Sigmoid colon (tissue), 7 donors: ENCODE data around the gene DDR2. TPM values are rescaled to one million over a fixed set of nuclear protein-coding genes. Genes with fewer than 3 reads are reported as not detected.
A peak's percentile ranks its signal among the peaks of the same experiment; 100 is the strongest.

Experiments
- DNase-seq: peaks from one replicate; pipeline ENCODE4 v3.0.0-alpha.2; 2019
- H3K27ac ChIP-seq, 4 donors: fragments of 200-600 bp; sonication (generic); one replicate each; pipeline ENCODE4 v1.5.1; 2016 to 2019; ENCODE audit warnings: mild to moderate bottlenecking in 1 of 4
- H3K27me3 ChIP-seq, 3 donors: fragments of 200-600 bp; sonication (generic); one replicate each; pipeline ENCODE4 v1.5.1; 2019; ENCODE audit warnings: mild to moderate bottlenecking in 1 of 3
- H3K36me3 ChIP-seq, 4 donors: fragments of 200-600 bp; sonication (generic); one replicate each; pipeline ENCODE4 v1.5.1; 2016 to 2019
- H3K4me1 ChIP-seq, 4 donors: fragments of 200-600 bp; sonication (generic); one replicate each; pipeline ENCODE4 v1.5.1; 2017 to 2019
- H3K4me3 ChIP-seq, 4 donors: fragments of 200-600 bp; sonication (generic); one replicate each; pipeline ENCODE4 v1.5.1; 2017 to 2019; ENCODE audit warnings: mild to moderate bottlenecking in 2 of 4, moderate library complexity in 1 of 4
- H3K9me3 ChIP-seq, 4 donors: fragments of 200-600 bp in 3 of 4; sonication (generic) in 3 of 4; one replicate each; pipeline versions ENCODE4 v1.5.1 to v1.6.1; 2013 to 2019
- CTCF ChIP-seq, 4 experiments: fragments of 450-650 bp in 3 of 4; fragments of 200-600 bp in 1 of 4; IDR thresholded peaks; one replicate each; pipeline ENCODE4 v1.5.1; 2016 to 2019; ENCODE audit warnings: antibody characterized with exemption in 4 of 4, mild to moderate bottlenecking in 3 of 4, moderate library complexity in 2 of 4
- EP300 ChIP-seq, 4 donors: sonication (generic); formaldehyde crosslinking; IDR thresholded peaks; one replicate each; pipeline ENCODE4 v1.6.1; 2017; ENCODE audit warnings: antibody characterized with exemption in 4 of 4
- POLR2A ChIP-seq, 2 donors: fragments of 450-650 bp; IDR thresholded peaks; one replicate each; pipeline ENCODE4 v1.6.1; 2016; ENCODE audit warnings: antibody characterized with exemption in 2 of 2, mild to moderate bottlenecking in 2 of 2, moderate library complexity in 2 of 2
- POLR2AphosphoS5 ChIP-seq, 4 donors: sonication (generic); formaldehyde crosslinking; IDR thresholded peaks; one replicate each; pipeline ENCODE4 v1.6.1; 2017; ENCODE audit warnings: antibody characterized with exemption in 4 of 4
- WGBS, 2 donors: extraction: QIAGEN DNeasy Blood & Tissue Kit; methylation state at CpG; one replicate each; pipeline ENCODE4 v1.1.7; 2013; 5-methylcytosine and 5-hydroxymethylcytosine counted together
- intact Hi-C: fragments of 100-400 bp; cut with DNase I; formaldehyde crosslinking; loops from one replicate; pipeline ENCODE4 v1.15.1; 2023
- polyA plus RNA-seq, 3 donors: library from polyadenylated mRNA; stranded (reverse); fragments of 200-250 nt; gene quantifications; one replicate each; pipeline ENCODE4 v1.2.3, GENCODE V29; 2013
- total RNA-seq, 4 donors: library from RNA; depleted of rRNA; stranded (reverse); fragments of >200 nt; gene quantifications; one replicate each; pipeline ENCODE4 v1.1.0, GENCODE V29; 2016
- donor health status: healthy with polysubstance abuse.
- donor health status: Bipolar disorder and iron deficiency.
- donor health status: healthy.

DDR2 gene
- total and polyA plus RNA-seq, 7 donors, result 3.5 to 236 (median 150) TPM

GRCh38 chr1:162719678-162720077, 87.4 kb downstream of the DDR2 start:
- Histone ChIP-seq H3K27me3 (no peaks in the 10 kb centered on the region), H3K4me3 (no peak overlapping the region), H3K9me3 (no peaks in the 10 kb centered on the region), H3K4me1 (peaks cover 0 to 82% (median 36%) of the 10 kb centered on the region in 4 donors), H3K36me3 (no peaks in the 10 kb centered on the region), H3K27ac (peak overlapping the region in 3 of 4 donors; percentile 9 to 79 (median 14))
- intact Hi-C loops, result no loop called here
- TF ChIP-seq POLR2AphosphoS5 (IDR thresholded peaks at IDR 0.05), result peak in 2 of 4 donors; percentile 21 to 44
- TF ChIP-seq POLR2A (IDR thresholded peaks at IDR 0.05), result no peak
- TF ChIP-seq CTCF (IDR thresholded peaks at IDR 0.05), result no peak
- WGBS, 2 donors, result 52 to 58% methylated on average over 1 of the region's 1 CpG
- no peak for DNase-seq

- no peak for DNase-seq
- 85 to 88% methylated on average over 1 of the region's 1 CpG for WGBS, 2 donors
- H3K4me1 ChIP-seq, result peaks cover 0 to 71% (median 33%) of the 10 kb centered on the region in 4 donors
Measured at GRCh38 chr1:162720996-162721395, 88.7 kb downstream of the DDR2 start.

GRCh38 chr1:162721471-162721870, 89.2 kb downstream of the DDR2 start:
- H3K4me1 ChIP-seq, result peaks cover 0 to 66% (median 28%) of the 10 kb centered on the region in 4 donors
- no peak for TF ChIP-seq POLR2A (IDR thresholded peaks at IDR 0.05)
- TF ChIP-seq CTCF (IDR thresholded peaks at IDR 0.05), result no peak
- TF ChIP-seq EP300 (IDR thresholded peaks at IDR 0.05), result no peak
- TF ChIP-seq POLR2AphosphoS5 (IDR thresholded peaks at IDR 0.05), result no peak
- H3K27ac ChIP-seq, result peak overlapping the region in 2 of 4 donors; percentile 20 to 79
- intact Hi-C loops, result no loop called here
- no peak overlapping the region for H3K4me3 ChIP-seq
- no peak for DNase-seq
- no peaks in the 10 kb centered on the region for H3K27me3 ChIP-seq
- no peaks in the 10 kb centered on the region for H3K9me3 ChIP-seq
- no peaks in the 10 kb centered on the region for H3K36me3 ChIP-seq

More at GRCh38 chr1:162720996-162721395, 88.7 kb downstream of the DDR2 start:
- no peak for TF ChIP-seq POLR2A (IDR thresholded peaks at IDR 0.05)
- Histone ChIP-seq H3K36me3 (no peaks in the 10 kb centered on the region), H3K4me3 (no peak overlapping the region), H3K27ac (peak overlapping the region in 2 of 4 donors; percentile 20 to 79), H3K27me3 (no peaks in the 10 kb centered on the region), H3K9me3 (no peaks in the 10 kb centered on the region)
- intact Hi-C loops, result no loop called here

- Histone ChIP-seq H3K27ac (peak overlapping the region in 1 of 4 donors; percentile 79), H3K9me3 (no peaks in the 10 kb centered on the region), H3K4me1 (peaks cover 0 to 61% (median 23%) of the 10 kb centered on the region in 4 donors), H3K36me3 (no peaks in the 10 kb centered on the region), H3K27me3 (no peaks in the 10 kb centered on the region), H3K4me3 (no peak overlapping the region)
- DNase-seq, result no peak
- 89 to 94% methylated on average over 3 of the region's 3 CpGs for WGBS, 2 donors
- TF ChIP-seq CTCF (IDR thresholded peaks at IDR 0.05) (no peak), POLR2A (IDR thresholded peaks at IDR 0.05) (no peak), EP300 (IDR thresholded peaks at IDR 0.05) (no peak), POLR2AphosphoS5 (IDR thresholded peaks at IDR 0.05) (no peak)
- intact Hi-C loops, result no loop called here
Measured at GRCh38 chr1:162722036-162722435, 89.8 kb downstream of the DDR2 start.

- no peak for TF ChIP-seq POLR2A (IDR thresholded peaks at IDR 0.05)
- TF ChIP-seq POLR2AphosphoS5 (IDR thresholded peaks at IDR 0.05), result no peak
- TF ChIP-seq CTCF (IDR thresholded peaks at IDR 0.05), result no peak
- TF ChIP-seq EP300 (IDR thresholded peaks at IDR 0.05), result no peak
- H3K4me3 ChIP-seq, result no peak overlapping the region
- intact Hi-C loops, result no loop called here
- H3K9me3 ChIP-seq, result no peaks in the 10 kb centered on the region
- H3K27me3 ChIP-seq, result no peaks in the 10 kb centered on the region
- peak overlapping the region in 3 of 4 donors; percentile 36 to 79 (median 37) for H3K27ac ChIP-seq
- no peaks in the 10 kb centered on the region for H3K36me3 ChIP-seq
- WGBS, 2 donors, result 78 to 85% methylated on average over 7 of the region's 7 CpGs
- DNase-seq, result no peak
- H3K4me1 ChIP-seq, result peaks cover 0 to 38% (median 19%) of the 10 kb centered on the region in 4 donors
Measured at GRCh38 chr1:162724583-162725120, 92.4 kb downstream of the DDR2 start.
